Measurements from ENCODE around the gene ATP2C2. TPM values are rescaled to one million over a fixed set of nuclear protein-coding genes. Genes with fewer than 3 reads are reported as not detected.

ATP2C2 gene
- total RNA-seq, 2 experiments from 2014 or later: not detected

DNA sequence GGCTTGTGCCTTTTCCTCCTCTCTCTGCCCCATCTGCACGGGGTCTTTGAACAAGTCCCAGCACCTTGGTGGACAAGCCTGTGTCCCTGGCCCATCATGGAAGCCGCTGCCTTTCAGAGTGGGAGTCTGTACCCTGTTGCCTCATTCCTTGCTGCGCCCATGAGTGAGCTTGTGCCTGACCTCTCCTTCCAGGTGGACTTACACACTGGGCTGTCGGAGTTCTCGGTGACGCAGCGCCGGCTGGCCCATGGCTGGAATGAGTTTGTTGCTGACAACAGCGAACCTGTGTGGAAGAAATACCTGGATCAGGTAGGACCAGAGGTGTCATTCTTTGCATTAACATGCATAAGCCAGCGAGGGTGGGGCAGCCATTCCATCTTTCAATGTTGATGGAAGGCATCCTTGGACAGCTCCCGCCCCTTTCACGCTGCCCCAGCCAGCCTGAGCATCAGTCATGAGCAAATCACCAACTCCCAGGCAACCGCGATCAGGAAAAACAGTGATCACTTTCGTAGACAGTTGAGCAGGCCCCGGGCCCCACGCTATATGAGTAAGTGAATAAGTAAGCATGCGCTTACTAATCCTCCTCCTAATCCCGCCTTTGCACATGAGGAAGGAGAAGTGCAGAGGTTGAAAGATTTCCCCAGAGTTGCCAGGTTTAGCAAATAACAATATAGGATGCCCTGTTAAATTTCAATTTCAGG is 36.8 kb downstream of the ATP2C2 start:
- ChIA-PET CTCF (no interaction called here), POLR2A (no interaction called here)
- Histone ChIP-seq H3K27ac (ENCODE audit: low read depth in 1 of 2, low read length in 2 of 2) (no peak overlapping the region), H3K27me3 (ENCODE audit: control insufficient read depth in 1 of 2, insufficient read depth in 2 of 2, low read length in 2 of 2) (peaks cover 15 to 16% of the 10 kb centered on the region in 2 experiments), H3K9me3 (ENCODE audit: control insufficient read depth in 1 of 2, insufficient read depth in 1 of 2, low read length in 2 of 2) (peaks cover 0 to 6% of the 10 kb centered on the region in 2 experiments), H3K4me1 (ENCODE audit: insufficient read depth, low read length) (no peaks in the 10 kb centered on the region), H3K36me3 (ENCODE audit: insufficient read depth, low read length) (no peaks in the 10 kb centered on the region), H3K4me3 (ENCODE audit: low read length) (no peak overlapping the region)
- Mint-ChIP-seq H3K4me3 (no peak overlapping the region), H3K36me3 (ENCODE audit: low read depth) (no peaks in the 10 kb centered on the region), H3K9me3 (no peaks in the 10 kb centered on the region), H3K27me3 (peaks cover 62% of the 10 kb centered on the region), H3K4me1 (ENCODE audit: low read depth) (no peaks in the 10 kb centered on the region), H3K27ac (no peak overlapping the region)
- ATAC-seq (ENCODE audit: poor library complexity) (no peak), DNase-seq (no peak)
- intact Hi-C loops (cut with DNase I, micrococcal nuclease): no loop called here
- TF ChIP-seq, protein P1, sequence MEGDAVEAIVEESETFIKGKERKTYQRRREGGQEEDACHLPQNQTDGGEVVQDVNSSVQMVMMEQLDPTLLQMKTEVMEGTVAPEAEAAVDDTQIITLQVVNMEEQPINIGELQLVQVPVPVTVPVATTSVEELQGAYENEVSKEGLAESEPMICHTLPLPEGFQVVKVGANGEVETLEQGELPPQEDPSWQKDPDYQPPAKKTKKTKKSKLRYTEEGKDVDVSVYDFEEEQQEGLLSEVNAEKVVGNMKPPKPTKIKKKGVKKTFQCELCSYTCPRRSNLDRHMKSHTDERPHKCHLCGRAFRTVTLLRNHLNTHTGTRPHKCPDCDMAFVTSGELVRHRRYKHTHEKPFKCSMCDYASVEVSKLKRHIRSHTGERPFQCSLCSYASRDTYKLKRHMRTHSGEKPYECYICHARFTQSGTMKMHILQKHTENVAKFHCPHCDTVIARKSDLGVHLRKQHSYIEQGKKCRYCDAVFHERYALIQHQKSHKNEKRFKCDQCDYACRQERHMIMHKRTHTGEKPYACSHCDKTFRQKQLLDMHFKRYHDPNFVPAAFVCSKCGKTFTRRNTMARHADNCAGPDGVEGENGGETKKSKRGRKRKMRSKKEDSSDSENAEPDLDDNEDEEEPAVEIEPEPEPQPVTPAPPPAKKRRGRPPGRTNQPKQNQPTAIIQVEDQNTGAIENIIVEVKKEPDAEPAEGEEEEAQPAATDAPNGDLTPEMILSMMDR (IDR thresholded peaks at IDR 0.05): no peak

DNA sequence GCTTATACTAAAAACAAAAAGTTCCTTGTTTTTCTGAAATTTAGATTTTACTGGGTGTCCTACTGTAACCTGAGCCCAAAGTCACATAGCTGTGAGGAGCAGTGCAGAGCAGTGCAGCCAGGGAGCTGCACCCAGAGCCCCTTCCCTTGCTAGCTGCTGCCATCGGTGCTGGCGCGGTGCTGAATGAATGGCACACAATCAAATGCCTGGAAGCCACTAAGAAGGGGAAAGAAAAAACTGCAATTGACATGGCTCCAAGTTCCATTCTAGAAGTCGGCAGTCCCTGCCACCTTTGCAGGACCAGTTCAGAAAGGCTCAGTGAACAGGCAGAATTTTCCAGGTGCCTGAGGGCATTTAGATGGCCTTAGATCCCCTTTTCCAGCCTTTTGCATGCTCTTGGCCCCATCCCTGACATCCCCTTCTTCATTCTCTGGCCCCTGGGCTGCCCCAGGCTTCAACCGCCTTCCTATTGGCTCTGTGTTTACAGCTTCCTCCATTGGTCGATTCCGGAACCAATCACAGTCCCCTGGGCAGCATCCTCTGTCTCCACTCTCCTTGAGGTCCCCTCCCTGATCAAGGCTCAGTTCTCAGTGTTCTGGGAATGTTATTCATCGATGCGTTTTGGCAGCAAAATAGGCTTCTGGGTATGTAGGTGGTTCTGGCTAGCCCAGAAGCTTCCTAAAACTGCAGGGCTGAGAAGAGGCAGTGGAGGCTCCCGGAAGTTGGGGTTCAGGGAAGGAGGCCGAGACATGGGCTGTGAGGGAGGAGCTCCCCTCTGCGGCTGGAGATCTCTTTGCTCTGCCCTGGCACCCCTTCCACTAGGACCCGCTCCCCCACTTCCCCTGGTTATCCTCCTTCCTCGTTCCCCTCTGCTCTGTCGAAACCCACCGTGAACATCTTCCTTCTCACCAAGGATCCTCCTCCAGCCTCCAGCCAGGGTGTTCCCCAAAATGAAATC is 37.9 kb downstream of the ATP2C2 start:
- POLR2A ChIA-PET: no interaction called here
- no peak overlapping the region for H3K27ac Mint-ChIP-seq
- no peaks in the 10 kb centered on the region for H3K4me1 ChIP-seq (ENCODE audit: insufficient read depth, low read length)

DNA sequence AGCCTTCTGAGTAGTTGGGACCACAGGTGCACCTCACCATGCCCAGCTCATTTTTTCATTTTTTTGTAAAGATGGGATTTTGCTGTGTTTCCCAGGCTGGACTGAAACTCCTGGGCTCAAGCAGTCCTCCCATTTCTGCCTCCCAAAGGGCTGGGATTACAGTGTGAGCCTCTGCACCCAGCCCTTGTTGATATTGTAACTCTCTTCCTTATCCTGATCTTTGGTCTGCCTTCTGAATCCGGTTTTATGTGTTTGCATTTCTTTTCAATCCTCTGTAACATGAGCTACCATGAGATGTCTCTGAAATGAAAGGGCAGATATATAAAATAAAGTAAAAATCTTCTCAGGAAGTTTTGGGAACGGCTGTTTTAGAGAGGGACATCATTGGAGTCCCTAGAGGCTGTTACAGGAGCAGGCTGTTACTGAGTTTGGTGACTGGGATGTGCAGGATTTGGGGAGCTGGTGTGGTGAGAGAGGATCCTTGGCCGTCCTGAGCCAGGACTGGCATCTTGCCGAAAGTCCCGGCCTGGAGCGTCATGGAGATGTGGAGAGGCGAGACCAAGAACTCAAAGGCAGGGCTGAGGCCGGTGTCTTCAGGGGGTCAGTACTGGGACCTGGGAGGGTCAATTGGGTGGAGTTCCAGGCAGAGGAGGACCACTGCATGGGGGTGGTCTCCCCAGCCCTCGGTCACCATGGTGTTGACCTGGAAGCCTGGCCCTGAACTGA is 39.4 kb downstream of the ATP2C2 start:
- no peaks in the 10 kb centered on the region for H3K36me3 Mint-ChIP-seq (ENCODE audit: low read depth)
- TF ChIP-seq, protein P1 (IDR thresholded peaks at IDR 0.05): no peak
- H3K27ac Mint-ChIP-seq: no peak overlapping the region
- POLR2A ChIA-PET: no interaction called here
- ATAC-seq (ENCODE audit: poor library complexity) (no peak), DNase-seq (no peak)
- Histone ChIP-seq H3K27ac (ENCODE audit: low read depth in 1 of 2, low read length in 2 of 2) (no peak overlapping the region), H3K9me3 (ENCODE audit: control insufficient read depth in 1 of 2, insufficient read depth in 1 of 2, low read length in 2 of 2) (peaks cover 0 to 6% of the 10 kb centered on the region in 2 experiments), H3K4me3 (ENCODE audit: low read length) (no peak overlapping the region), H3K4me1 (ENCODE audit: insufficient read depth, low read length) (no peaks in the 10 kb centered on the region), H3K36me3 (ENCODE audit: insufficient read depth, low read length) (no peaks in the 10 kb centered on the region), H3K27me3 (ENCODE audit: control insufficient read depth in 1 of 2, insufficient read depth in 2 of 2, low read length in 2 of 2) (peaks cover 15 to 16% of the 10 kb centered on the region in 2 experiments)
- CTCF ChIA-PET: no interaction called here
- no peaks in the 10 kb centered on the region for H3K9me3 Mint-ChIP-seq
- H3K27me3 Mint-ChIP-seq: peaks cover 57% of the 10 kb centered on the region
- H3K4me1 Mint-ChIP-seq (ENCODE audit: low read depth): no peaks in the 10 kb centered on the region
- no peak overlapping the region for H3K4me3 Mint-ChIP-seq
- intact Hi-C loops (cut with DNase I, micrococcal nuclease): no loop called here

More for the DNA sequence above, 37.9 kb downstream of the ATP2C2 start:
- ATAC-seq (ENCODE audit: poor library complexity) (no peak), DNase-seq (no peak)
- Histone ChIP-seq H3K27ac (ENCODE audit: low read depth in 1 of 2, low read length in 2 of 2) (no peak overlapping the region), H3K36me3 (ENCODE audit: insufficient read depth, low read length) (no peaks in the 10 kb centered on the region), H3K4me3 (ENCODE audit: low read length) (no peak overlapping the region), H3K9me3 (ENCODE audit: control insufficient read depth in 1 of 2, insufficient read depth in 1 of 2, low read length in 2 of 2) (peaks cover 0 to 6% of the 10 kb centered on the region in 2 experiments), H3K27me3 (ENCODE audit: control insufficient read depth in 1 of 2, insufficient read depth in 2 of 2, low read length in 2 of 2) (peaks cover 15 to 16% of the 10 kb centered on the region in 2 experiments)
- no peak overlapping the region for H3K4me3 Mint-ChIP-seq
- no peaks in the 10 kb centered on the region for H3K4me1 Mint-ChIP-seq (ENCODE audit: low read depth)
- CTCF ChIA-PET: no interaction called here
- no peaks in the 10 kb centered on the region for H3K36me3 Mint-ChIP-seq (ENCODE audit: low read depth)
- intact Hi-C loops (cut with DNase I, micrococcal nuclease): no loop called here
- no peaks in the 10 kb centered on the region for H3K9me3 Mint-ChIP-seq
- TF ChIP-seq, protein P1 (IDR thresholded peaks at IDR 0.05): no peak
- H3K27me3 Mint-ChIP-seq: peaks cover 67% of the 10 kb centered on the region

Measured in CD4-positive, alpha-beta T cell (primary cell).